ENCODE data around the gene PHTF1.

The PHTF1 gene

GRCh38 chr1:113714606-113715269 lies 44.5 kb downstream of the PHTF1 start:
- DNase-seq: no peak

- no peak for DNase-seq
These were observed 57.9 kb downstream of the PHTF1 start for GRCh38 chr1:113701429-113701828.

GRCh38 chr1:113694910-113695309 lies 64.4 kb downstream of the PHTF1 start:
- no peak for DNase-seq

GRCh38 chr1:113692824-113693431 lies 66.4 kb downstream of the PHTF1 start:
- no peak for DNase-seq

- DNase-seq: no peak
These were observed 66.9 kb downstream of the PHTF1 start for GRCh38 chr1:113692342-113692741.

GRCh38 chr1:113691184-113691583 lies 68.1 kb downstream of the PHTF1 start:
- no peak for DNase-seq

GRCh38 chr1:113686891-113687618 lies 72.2 kb downstream of the PHTF1 start:
- DNase-seq: no peak

GRCh38 chr1:113684153-113684541 lies 75.1 kb downstream of the PHTF1 start:
- no peak for DNase-seq

GRCh38 chr1:113683384-113684152 lies 75.7 kb downstream of the PHTF1 start:
- no peak for DNase-seq

- no peak for DNase-seq
These were observed 77.5 kb downstream of the PHTF1 start for GRCh38 chr1:113681596-113682337.

- DNase-seq: no peak
These were observed 81.2 kb downstream of the PHTF1 start for GRCh38 chr1:113678159-113678469.

GRCh38 chr1:113677250-113678158 lies 81.8 kb downstream of the PHTF1 start:
- peak; percentile 44 for DNase-seq

GRCh38 chr1:113676524-113676923 lies 82.8 kb downstream of the PHTF1 start:
- no peak for DNase-seq

GRCh38 chr1:113675302-113675701 lies 84.0 kb downstream of the PHTF1 start:
- DNase-seq: no peak

- DNase-seq: no peak
These were observed 84.7 kb downstream of the PHTF1 start for GRCh38 chr1:113674591-113674990.

- no peak for DNase-seq
These were observed 86.8 kb downstream of the PHTF1 start for GRCh38 chr1:113672491-113672890.

GRCh38 chr1:113670650-113671049 lies 88.6 kb downstream of the PHTF1 start:
- no peak for DNase-seq

GRCh38 chr1:113669988-113670387 lies 89.3 kb downstream of the PHTF1 start:
- DNase-seq: no peak

GRCh38 chr1:113666126-113666525 lies 93.2 kb downstream of the PHTF1 start:
- DNase-seq: no peak

- DNase-seq: no peak
These were observed 94.2 kb downstream of the PHTF1 start for GRCh38 chr1:113665071-113665470.

- DNase-seq: peak; percentile 4
These were observed 95.9 kb downstream of the PHTF1 start for GRCh38 chr1:113663165-113663951.
